Iris pigment epithelial cell (primary cell): ENCODE measurements around the gene TOMM40L.
A peak's percentile ranks its signal among the peaks of the same experiment; 100 is the strongest.

ENCODE experiments used
- DNase-seq: peaks from one replicate; pipeline ENCODE4 v3.0.0-alpha.2; 2011; ENCODE audit warnings: low read depth

TOMM40L gene

DNA sequence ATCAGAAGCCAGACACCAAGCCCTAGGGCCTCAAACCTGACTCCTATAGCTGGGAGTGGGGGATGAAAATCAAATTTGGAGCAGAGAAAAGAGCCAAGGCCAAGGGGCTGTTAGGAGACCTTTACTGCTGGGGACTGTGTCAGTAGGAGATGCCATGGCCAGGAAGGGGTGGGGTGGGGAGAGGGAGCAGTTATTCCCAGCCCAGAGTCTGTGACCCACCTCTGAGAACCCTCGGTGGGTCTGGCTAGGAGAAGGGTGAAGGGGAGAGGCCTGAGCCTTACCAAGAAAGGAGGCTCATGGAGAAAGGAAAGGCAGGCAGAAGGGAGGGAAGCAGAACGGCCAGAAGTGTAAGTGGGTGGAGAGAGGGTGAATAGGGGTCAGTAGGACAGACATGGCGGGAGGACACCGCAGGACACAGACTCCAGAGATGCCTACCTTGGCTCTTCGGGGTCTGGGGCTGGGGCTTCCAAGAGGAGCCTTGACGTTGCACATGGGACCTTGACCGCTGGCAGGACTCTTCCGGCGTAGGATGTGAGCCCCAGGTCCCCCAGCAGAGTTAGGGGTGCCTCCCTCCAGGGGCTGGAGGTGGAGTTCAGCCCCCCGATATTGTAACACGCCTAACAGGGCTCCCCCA is 28.2 kb upstream of the TOMM40L start:
- DNase-seq, result no peak

DNA sequence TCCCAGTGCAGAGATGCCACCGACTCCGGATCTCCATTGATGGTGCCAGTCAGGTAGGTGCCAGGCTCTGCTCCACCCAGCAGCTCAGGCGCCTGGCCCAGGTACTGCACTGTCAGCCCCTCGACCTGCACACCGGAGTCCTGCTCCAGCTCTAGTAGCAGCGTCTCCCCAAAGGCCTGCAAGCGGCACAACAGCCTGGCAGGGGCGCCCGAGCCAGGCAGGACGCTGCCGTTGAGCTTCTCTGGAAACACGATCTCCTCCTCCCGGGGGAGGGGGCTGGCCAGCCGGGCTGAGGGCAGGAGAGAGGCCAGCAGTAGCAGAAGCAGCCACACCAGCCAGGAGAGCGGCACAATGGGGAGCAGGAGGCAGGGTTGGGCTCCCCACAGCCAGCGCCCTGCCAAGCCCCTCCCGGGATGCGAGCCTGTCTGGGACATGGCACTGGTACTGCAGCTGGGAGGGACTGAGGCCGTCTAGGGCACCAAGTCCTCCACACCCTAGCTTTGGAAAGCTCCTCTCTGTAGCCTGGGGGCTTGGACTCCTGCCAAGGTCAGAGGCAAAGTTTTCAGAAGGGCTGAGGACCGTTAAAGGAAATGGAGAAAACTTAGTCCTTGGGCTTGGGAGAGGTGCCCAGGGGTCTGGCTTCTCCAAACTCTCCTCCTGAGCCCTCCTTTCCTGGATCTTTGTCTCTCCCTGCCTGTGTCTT is 27.5 kb upstream of the TOMM40L start:
- peak; percentile 43 for DNase-seq

- DNase-seq, result peak; percentile 65
Observed at GRCh38 chr1:161198897-161199431, 26.9 kb upstream of the TOMM40L start, which contains the start of gene ADAMTS4. Gene ADAMTS4, minus strand, starts transcription at chr1:161199054. Its CDS starts 427 bp downstream, at chr1:161198627.

GRCh38 chr1:161199506-161200139 is 26.2 kb upstream of the TOMM40L start:
- no peak for DNase-seq

- DNase-seq, result no peak
Observed at GRCh38 chr1:161200421-161200991, 25.4 kb upstream of the TOMM40L start.

DNA sequence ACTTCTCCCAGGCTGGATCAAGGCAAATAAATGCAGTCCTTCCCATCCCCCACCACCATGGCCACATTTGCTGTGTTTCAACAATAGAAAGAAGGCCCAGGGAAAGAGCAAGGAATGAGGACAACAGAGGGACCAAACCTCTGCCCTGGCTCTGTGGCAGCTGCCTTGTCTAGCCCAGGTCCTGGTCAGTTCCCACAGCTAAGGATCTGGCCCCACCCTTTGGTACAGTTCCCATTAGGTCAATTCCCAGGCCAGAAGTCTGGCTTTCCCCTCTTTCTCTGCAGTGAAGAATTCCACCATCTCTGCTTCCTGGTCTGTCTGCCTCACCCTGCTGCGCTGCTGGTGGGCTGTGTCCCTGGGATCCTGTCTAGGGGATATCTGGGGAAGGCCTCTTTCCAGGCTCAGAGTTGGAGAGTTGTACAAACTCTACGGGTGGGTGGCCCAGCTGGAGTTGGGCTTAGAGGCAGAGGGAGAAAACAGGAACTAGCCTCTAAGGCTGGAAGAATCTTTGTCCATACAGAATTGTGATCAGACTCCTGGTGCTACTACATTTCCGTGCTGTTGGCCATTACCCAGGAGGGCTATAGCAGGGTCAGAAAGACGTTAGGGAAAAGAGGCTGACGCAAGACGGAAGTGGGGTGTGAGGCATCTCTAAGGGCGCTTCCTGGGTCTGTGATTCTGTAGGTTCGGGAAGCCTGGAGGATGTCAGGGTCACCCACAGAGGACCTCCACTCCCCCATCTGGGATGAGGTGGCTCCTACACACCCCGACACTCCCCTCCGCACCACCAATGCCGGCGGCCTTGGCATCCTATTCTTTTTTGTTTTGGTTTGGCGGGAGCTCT is 24.6 kb upstream of the TOMM40L start:
- DNase-seq, result peak; percentile 67

DNA sequence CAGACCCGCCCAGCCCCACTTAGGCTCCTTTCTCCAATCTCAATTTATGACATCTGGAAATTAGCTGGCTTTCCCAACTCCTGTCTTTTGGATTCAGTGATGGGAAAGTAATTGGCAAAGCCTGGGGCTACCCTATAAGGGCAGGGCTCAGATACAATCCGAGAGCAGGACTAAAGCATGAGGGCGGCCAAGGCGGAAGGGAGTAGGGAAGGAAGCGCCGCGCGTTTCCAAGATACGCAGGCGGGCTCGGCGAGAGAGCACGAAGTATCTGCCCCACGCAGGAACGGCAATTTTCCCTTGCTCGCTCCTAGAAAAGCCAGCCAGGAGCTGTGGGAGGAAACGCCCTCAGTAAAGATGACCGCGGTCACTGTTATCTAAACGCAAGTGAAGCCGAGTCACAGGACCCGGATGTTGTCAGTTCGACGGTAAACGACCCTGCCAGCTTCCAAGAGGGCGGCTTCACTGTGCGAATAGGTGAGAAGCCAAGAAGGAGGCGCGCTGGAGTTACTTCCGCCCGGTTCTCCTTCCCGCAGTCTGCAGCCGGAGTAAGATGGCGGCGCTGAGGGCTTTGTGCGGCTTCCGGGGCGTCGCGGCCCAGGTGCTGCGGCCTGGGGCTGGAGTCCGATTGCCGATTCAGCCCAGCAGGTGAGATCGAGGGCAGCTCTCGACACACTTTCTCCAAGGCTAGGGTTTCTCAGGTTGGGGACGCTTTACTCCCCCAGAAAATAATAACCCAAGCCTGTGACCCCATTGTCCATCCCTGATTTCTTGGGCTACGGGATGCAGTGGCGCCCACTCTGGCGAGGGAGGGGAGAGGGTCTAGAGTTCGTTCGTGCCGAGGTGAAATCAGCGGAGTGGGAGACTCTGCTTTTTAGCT is 23.8 kb upstream of the TOMM40L start, which contains the start of gene NDUFS2:
Gene NDUFS2 (plus strand): TSS at position 532 of the 877 bp plus-strand sequence. CDS start 19 bp downstream, at position 551.
- DNase-seq, result peak; percentile 99

DNA sequence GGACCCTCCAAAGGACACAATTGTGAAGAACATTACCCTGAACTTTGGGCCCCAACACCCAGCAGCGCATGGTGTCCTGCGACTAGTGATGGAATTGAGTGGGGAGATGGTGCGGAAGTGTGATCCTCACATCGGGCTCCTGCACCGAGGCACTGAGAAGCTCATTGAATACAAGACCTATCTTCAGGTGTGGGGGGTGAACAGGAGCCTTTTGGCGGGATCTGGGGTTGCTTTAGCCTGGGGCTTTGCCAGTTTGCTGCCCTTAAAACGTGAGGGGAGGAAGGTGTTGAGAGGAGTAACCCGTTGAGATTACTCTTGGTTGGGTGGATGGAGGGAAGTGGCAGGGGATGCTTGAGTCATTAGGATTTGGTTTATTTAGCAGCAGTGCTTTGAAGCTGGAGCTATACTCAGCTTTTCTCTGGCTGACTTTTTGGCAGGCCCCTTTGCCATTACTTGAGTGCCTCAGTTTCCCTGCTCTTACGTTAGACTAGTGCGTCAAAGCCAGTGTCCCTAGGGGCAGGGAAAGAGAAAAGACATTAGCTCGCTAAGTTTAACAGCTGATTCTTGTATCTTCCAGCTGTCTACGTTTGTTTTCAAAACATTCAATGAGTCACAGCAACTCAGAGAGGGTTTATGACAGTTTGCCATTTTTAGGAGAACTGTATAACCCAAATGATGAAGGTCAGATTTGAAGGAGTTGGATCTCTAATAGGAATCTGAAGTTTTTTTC is 19.3 kb upstream of the TOMM40L start:
- DNase-seq, result peak; percentile 56

DNA sequence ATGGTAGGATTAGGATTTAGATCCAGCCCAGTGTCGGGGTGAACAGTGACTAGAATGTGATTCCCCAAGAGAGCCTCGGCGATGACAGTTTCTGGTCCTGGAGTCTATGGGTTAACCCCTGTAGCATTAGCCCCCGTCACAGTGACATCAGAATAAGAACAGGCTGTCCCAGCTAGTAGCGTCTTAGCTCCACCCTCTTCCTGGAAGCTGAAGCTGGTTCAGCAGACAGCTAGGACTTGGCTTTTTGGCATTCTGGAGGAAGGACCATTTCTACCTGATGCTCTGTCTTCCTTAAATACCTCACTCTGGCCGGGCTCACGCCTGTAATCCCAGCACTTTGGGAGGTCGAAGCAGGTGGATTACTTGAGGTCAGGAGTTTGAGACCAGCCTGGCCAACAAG is 18.7 kb upstream of the TOMM40L start:
- DNase-seq, result peak; percentile 82

- peak; percentile 65 for DNase-seq
Observed at GRCh38 chr1:161209790-161210409, 16.0 kb upstream of the TOMM40L start.

DNA sequence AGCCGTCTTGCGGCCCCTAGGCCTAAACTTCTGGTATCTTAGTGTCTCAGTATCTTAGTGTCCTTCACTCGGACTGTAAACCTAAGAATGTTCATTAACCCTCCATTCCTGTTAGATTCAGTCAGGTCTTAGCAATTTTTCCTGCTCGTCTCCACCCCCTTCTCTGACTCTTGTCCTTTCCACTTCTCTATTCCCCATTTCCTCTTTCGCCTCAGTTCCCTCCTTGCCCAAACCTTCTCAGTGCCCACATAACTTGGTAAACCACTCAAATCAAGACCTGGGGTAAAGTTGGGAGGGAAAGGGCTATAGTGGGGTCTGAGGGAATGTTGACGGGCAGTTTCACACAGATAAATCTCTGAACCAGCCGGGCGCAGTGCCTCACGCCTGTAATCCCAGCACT is 11.5 kb upstream of the TOMM40L start:
- DNase-seq, result no peak

- no peak for DNase-seq
Observed at GRCh38 chr1:161215076-161215475, 10.8 kb upstream of the TOMM40L start, which contains the start of gene FCER1G. Gene FCER1G, plus strand, starts transcription at chr1:161215295. Its CDS starts 27 bp downstream, at chr1:161215322.

- DNase-seq, result peak; percentile 92
Observed at GRCh38 chr1:161216945-161217712, 8.7 kb upstream of the TOMM40L start.

DNA sequence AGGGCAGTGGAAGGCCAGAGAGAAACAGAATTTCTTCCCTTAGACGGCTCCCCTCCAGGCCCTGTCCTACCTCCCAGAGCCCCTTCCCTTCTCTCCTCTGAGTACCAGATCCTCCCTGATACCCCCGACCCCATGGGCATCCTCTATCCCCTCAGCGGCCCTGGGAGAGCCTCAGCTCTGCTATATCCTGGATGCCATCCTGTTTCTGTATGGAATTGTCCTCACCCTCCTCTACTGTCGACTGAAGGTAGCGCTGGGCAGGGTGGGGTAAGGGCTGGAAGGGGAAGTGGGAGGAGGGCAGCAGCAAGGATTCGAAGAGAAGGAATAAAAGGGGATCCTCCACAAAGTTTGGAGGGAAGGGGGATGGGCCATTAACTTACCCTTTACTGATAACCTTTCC is 8.0 kb upstream of the TOMM40L start:
- DNase-seq, result no peak

DNA sequence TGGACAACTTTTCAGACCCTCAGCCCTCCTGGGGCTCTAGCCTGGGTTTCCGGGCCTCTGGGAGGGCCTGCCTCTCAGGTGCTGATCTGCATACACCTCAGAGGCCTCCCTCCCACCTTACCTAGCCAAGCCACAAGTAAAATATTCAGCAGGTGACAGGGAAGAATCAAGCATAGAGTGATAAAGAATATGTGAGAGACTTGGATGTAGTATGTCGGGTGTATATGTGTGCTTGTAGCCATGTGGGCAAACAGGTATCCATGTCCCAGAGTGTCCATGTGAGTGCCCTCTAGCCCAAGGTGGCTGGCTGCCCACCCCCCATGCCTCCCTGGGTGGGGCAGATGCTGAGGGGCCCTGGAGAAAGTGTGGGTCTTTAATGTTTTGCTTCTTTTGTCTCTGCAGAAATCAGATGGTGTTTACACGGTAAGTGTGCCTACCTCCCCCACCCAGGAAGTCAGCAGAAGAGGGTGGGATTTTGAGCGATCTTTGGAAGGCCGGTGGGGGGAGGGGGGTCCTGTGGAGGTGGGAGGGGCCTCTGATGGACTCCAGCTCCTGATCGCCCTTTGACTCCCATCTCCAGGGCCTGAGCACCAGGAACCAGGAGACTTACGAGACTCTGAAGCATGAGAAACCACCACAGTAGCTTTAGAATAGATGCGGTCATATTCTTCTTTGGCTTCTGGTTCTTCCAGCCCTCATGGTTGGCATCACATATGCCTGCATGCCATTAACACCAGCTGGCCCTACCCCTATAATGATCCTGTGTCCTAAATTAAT is 7.4 kb upstream of the TOMM40L start:
- DNase-seq, result no peak

DNA sequence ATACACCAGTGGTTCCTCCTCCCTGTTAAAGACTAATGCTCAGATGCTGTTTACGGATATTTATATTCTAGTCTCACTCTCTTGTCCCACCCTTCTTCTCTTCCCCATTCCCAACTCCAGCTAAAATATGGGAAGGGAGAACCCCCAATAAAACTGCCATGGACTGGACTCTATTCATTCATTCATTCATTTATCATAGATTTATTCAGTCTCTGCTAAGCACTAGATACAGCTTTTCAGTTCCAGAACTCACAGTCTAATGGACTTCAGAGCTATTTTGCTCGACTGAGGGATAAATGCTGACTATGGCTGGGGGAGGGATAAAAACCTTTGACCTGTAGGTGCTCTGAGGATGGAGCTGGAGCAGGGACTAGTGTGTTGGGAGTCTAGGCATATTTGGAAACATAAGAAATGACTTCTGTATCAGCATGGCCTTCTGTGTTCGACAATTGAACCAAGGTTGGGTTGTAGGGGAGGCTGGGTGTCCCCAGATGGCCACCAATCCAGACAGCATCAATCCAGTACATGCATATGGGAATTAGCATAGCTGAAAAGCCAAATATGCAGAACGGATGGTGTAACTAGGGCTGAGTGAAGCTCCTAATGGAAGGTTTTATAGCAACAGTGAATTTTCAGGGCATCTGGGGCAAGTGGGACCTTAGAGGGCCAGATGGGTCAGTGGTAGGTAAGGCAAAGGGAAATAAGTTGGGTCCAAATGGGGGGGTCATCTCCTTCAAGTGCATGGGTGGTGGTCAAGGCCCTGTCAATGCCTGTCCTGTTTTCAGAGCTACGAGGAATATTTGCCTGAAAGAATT is 6.6 kb upstream of the TOMM40L start:
- DNase-seq, result no peak

GRCh38 chr1:161220002-161220401 is 5.9 kb upstream of the TOMM40L start:
- no peak for DNase-seq
